CD4-positive, alpha-beta T cell (primary cell): Measurements from ENCODE around the gene ATP5MC3. TPM values are rescaled to one million over a fixed set of nuclear protein-coding genes. Genes with fewer than 3 reads are reported as not detected.

Source experiments
- ATAC-seq: fragments of 200-7000 bp; cut with Tn5 transposase; one replicate; pipeline ENCODE4 v1.10.0; 2022; ENCODE audit warnings: mild to moderate bottlenecking; ENCODE audit not compliant: poor library complexity
- CTCF ChIA-PET: fragments of 350-600 bp; sonication (Branson Sonifier 250); formaldehyde crosslinking; loops from one replicate; lab custom pipeline; 2021; ENCODE audit warnings: antibody characterized with exemption, inconsistent platforms; lab: Charles Lee
- POLR2A ChIA-PET: fragments of 350-600 bp; sonication (Branson Sonifier 250); formaldehyde crosslinking; loops from one replicate; lab custom pipeline; 2021; ENCODE audit warnings: antibody characterized with exemption, inconsistent platforms; lab: Charles Lee
- DNase-seq, 14 experiments: peaks; one replicate each; pipeline ENCODE4 v3.0.0-alpha.2; 2013 to 2020; ENCODE audit warnings: mixed read lengths in 2 of 14
- H3K27ac ChIP-seq, 2 donors: one replicate each; pipeline versions ENCODE4 v1.5.1 to v1.7.0; 2013; ENCODE audit warnings: low read length in 2 of 2, low read depth in 1 of 2, mild to moderate bottlenecking in 1 of 2
- H3K27me3 ChIP-seq, 2 experiments: 1 replicate in 1 of 2; 2 replicates in 1 of 2; pipeline versions ENCODE4 v1.6.1 to v1.7.0; 2013; ENCODE audit warnings: low read length in 2 of 2, control low read depth in 1 of 2, mild to moderate bottlenecking in 1 of 2, moderate library complexity in 1 of 2; ENCODE audit not compliant: insufficient read depth in 2 of 2, control insufficient read depth in 1 of 2
- H3K36me3 ChIP-seq: one replicate; pipeline ENCODE4 v1.6.1; 2013; ENCODE audit warnings: low read length, control low read depth; ENCODE audit not compliant: insufficient read depth
- H3K4me1 ChIP-seq: one replicate; pipeline ENCODE4 v1.6.1; 2013; ENCODE audit warnings: low read length, control low read depth; ENCODE audit not compliant: insufficient read depth
- H3K4me3 ChIP-seq: one replicate; pipeline ENCODE4 v1.5.1; 2013; ENCODE audit warnings: mild to moderate bottlenecking, low read length, moderate library complexity
- H3K9me3 ChIP-seq, 2 experiments: 1 replicate in 1 of 2; 2 replicates in 1 of 2; pipeline versions ENCODE4 v1.6.1 to v1.7.0; 2013; ENCODE audit warnings: low read length in 2 of 2, mild to moderate bottlenecking in 2 of 2, control low read depth in 1 of 2, moderate library complexity in 1 of 2; ENCODE audit not compliant: control insufficient read depth in 1 of 2, insufficient read depth in 1 of 2
- H3K27ac Mint-ChIP-seq: one replicate; pipeline ENCODE4 v1.8.0; 2020; ENCODE audit warnings: mixed read lengths
- H3K27me3 Mint-ChIP-seq: one replicate; pipeline ENCODE4 v1.8.0; 2021; ENCODE audit warnings: mixed read lengths
- H3K36me3 Mint-ChIP-seq: one replicate; pipeline ENCODE4 v1.8.0; 2021; ENCODE audit warnings: low read depth, mixed read lengths
- H3K4me1 Mint-ChIP-seq: one replicate; pipeline ENCODE4 v1.8.0; 2021; ENCODE audit warnings: low read depth, mixed read lengths
- H3K4me3 Mint-ChIP-seq: one replicate; pipeline ENCODE4 v1.8.0; 2020; ENCODE audit warnings: mild to moderate bottlenecking, mixed read lengths
- H3K9me3 Mint-ChIP-seq: one replicate; pipeline ENCODE4 v1.8.0; 2020; ENCODE audit warnings: mixed read lengths
- CTCF ChIP-seq: fragments of 200-600 bp; IDR thresholded peaks from one replicate; pipeline ENCODE4 v1.8.0; 2022; ENCODE audit warnings: antibody characterized with exemption, mild to moderate bottlenecking
- intact Hi-C, 2 experiments: fragments of 100-400 bp; cut with DNase I in 1 of 2; cut with micrococcal nuclease in 1 of 2; formaldehyde crosslinking; loops; one replicate each; pipeline versions ENCODE4 v1.15.1 to v1.9.0; 2023 to 2025; cut with DNase I, micrococcal nuclease
- total RNA-seq, 174 experiments: library from RNA in 2 of 174; stranded (reverse) in 2 of 174; gene quantifications; one replicate each; pipeline ENCODE4 v1.2.3 and lab custom pipeline; 2021 to 2026

Gene ATP5MC3
- total RNA-seq, 2 experiments from 2014 or later = 79.5 to 81.6 TPM

DNA sequence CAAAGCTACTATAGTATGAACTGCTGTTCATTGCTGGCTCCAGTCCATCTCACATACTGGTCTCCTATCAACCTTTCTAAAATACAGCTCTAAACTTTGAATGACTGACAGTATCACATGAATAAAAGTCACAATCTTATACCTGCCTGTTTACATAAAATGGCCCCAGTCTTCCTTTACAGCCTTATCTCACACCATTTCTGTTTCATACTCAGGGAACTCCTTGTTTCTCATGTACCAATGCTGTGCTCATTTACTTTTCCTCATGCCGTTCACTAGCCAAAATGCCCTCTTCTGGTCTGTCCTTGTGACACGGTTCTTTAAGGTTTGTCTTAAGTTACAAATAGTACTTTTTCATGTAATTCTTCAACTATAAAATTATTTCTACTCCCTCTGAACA, 6.2 kb downstream of the ATP5MC3 start:
- Mint-ChIP-seq H3K27me3 (no peaks in the 10 kb centered on the region), H3K27ac (no peak overlapping the region), H3K36me3 (peaks cover 55% of the 10 kb centered on the region), H3K4me3 (no peak overlapping the region), H3K9me3 (no peaks in the 10 kb centered on the region), H3K4me1 (peaks cover 32% of the 10 kb centered on the region)
- no peak for TF ChIP-seq CTCF
- Histone ChIP-seq H3K9me3 (no peaks in the 10 kb centered on the region), H3K4me1 (peaks cover 3% of the 10 kb centered on the region), H3K27ac (no peak overlapping the region), H3K27me3 (no peaks in the 10 kb centered on the region), H3K36me3 (peaks cover 45% of the 10 kb centered on the region), H3K4me3 (no peak overlapping the region)
- intact Hi-C loops = no loop called here
- ATAC-seq = no peak
- ChIA-PET CTCF (interaction anchor here (1.3 kb wide), 1 partner anchor 9 kb away, joined by 3 read pairs; no protein-coding TSS in a partner anchor), POLR2A (no interaction called here)
- DNase-seq = no peak

DNA sequence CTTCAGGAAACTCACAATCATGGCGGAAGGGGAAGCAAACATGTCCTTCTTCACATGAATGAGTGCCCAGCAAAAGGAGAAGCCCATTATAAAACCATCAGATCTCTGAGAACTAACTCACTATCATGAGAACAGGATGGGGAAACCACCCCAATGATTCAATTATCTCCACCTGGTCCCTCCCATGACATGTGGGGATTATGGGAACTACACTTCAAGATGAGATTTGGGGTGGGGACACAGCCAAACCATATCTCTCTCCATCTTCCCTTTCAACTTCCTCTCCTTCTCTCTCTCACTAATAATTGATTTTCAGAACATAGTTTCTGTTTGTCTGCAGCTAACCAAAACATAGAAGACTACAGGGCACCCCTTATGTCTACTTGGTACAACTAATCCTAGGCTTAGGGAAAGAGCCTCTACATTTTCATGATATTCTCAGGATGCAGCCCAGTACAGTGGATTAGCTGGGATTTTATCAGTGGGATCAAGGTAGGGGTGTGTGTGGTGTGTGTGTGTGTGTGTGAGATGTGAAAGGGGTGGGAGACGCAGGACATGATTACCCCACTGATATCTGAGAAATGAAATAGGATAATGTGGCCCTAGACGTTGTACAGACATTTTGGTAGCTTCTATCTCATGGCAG, 10.7 kb downstream of the ATP5MC3 start:
- no peak for TF ChIP-seq CTCF
- H3K9me3 Mint-ChIP-seq = no peaks in the 10 kb centered on the region
- peak overlapping the region; percentile 57 for H3K27ac Mint-ChIP-seq
- ATAC-seq = no peak
- Histone ChIP-seq H3K27me3 (no peaks in the 10 kb centered on the region), H3K4me1 (peaks cover 10% of the 10 kb centered on the region), H3K4me3 (no peak overlapping the region), H3K36me3 (peaks cover 7% of the 10 kb centered on the region), H3K9me3 (no peaks in the 10 kb centered on the region), H3K27ac (no peak overlapping the region)
- peaks cover 24% of the 10 kb centered on the region for H3K36me3 Mint-ChIP-seq
- ChIA-PET POLR2A (interaction anchor here (1.9 kb wide), 1 partner anchor 11 kb away, joined by 8 read pairs; the partner anchor contains the start of gene ATP5MC3), CTCF (no interaction called here)
- intact Hi-C loops = no loop called here
- H3K4me3 Mint-ChIP-seq = no peak overlapping the region
- H3K27me3 Mint-ChIP-seq = no peaks in the 10 kb centered on the region
- DNase-seq = no peak
- peaks cover 52% of the 10 kb centered on the region for H3K4me1 Mint-ChIP-seq

GRCh38 chr2:175169191-175169590, 12.3 kb downstream of the ATP5MC3 start:
- TF ChIP-seq CTCF = no peak
- no peak for ATAC-seq

More at GRCh38 chr2:175169191-175169590, 12.3 kb downstream of the ATP5MC3 start:
- no peak for DNase-seq
- Mint-ChIP-seq H3K4me3 (peak overlapping the region; percentile 91), H3K4me1 (peaks cover 66% of the 10 kb centered on the region), H3K9me3 (no peaks in the 10 kb centered on the region), H3K36me3 (peaks cover 22% of the 10 kb centered on the region), H3K27me3 (no peaks in the 10 kb centered on the region), H3K27ac (peak overlapping the region; percentile 90)
- intact Hi-C loops = loop anchor here in 1 of 2 experiments (10.0 kb wide), 1 partner anchor 924 kb away; the partner anchor contains the start of gene OLA1
- no peak overlapping the region for H3K4me3 ChIP-seq
- H3K9me3 ChIP-seq = no peaks in the 10 kb centered on the region
- H3K27ac ChIP-seq = peak overlapping the region; percentile 69 to 71
- ChIA-PET CTCF (interaction anchor here (0.8 kb wide), 1 partner anchor 11 kb away, joined by 3 read pairs; no protein-coding TSS in a partner anchor), POLR2A (interaction anchor here (2.3 kb wide), 1 partner anchor 11 kb away, joined by 54 read pairs; the partner anchor contains the start of gene ATP5MC3)
- no peaks in the 10 kb centered on the region for H3K27me3 ChIP-seq
- H3K36me3 ChIP-seq = no peaks in the 10 kb centered on the region
- H3K4me1 ChIP-seq = peaks cover 18% of the 10 kb centered on the region
